HCT116 (cell line): ENCODE measurements around the gene SYCP2.
"Not testable (repeated sequence)": the region's sequence is repeated elsewhere in the genome, so short reads cannot be mapped to it uniquely, and the experiment has no call there.

Experiments
- ATF3 ChIP-seq: IDR thresholded peaks from 2 replicates; pipeline ENCODE4 v1.6.1; 2012
- CBX3 ChIP-seq: IDR thresholded peaks from 2 replicates; pipeline ENCODE4 v1.6.1; 2012; ENCODE audit warnings: low read depth
- EZH2 ChIP-seq: fragments of 200-600 bp; sonication (generic); IDR thresholded peaks from 2 replicates; pipeline ENCODE4 v1.6.1; 2017; ENCODE audit warnings: antibody characterized with exemption, mixed run types
- FOSL1 ChIP-seq: IDR thresholded peaks from 2 replicates; pipeline ENCODE4 v1.6.1; 2012; ENCODE audit warnings: low read depth
- JUND ChIP-seq: IDR thresholded peaks from 2 replicates; pipeline ENCODE4 v1.6.1; 2012
- POLR2A ChIP-seq: IDR thresholded peaks from 2 replicates; pipeline ENCODE4 v1.7.0; 2011; ENCODE audit warnings: borderline replicate concordance; ENCODE audit not compliant: insufficient read depth, insufficient read length; ENCODE audit errors: extremely low read depth
- POLR2AphosphoS5 ChIP-seq: IDR thresholded peaks from 2 replicates; pipeline ENCODE4 v1.6.1; 2011; ENCODE audit warnings: mild to moderate bottlenecking, low read depth, low read length, moderate library complexity
- SP1 ChIP-seq: IDR thresholded peaks from 2 replicates; pipeline ENCODE4 v1.6.1; 2012; ENCODE audit warnings: low read depth
- YY1 ChIP-seq: IDR thresholded peaks from 2 replicates; pipeline ENCODE4 v1.6.1; 2011; ENCODE audit warnings: low read length, low read depth, moderate library complexity, mild to moderate bottlenecking; ENCODE audit not compliant: insufficient replicate concordance; ENCODE audit errors: extremely low read depth
- TF ChIP-seq, protein P1 (sequence below), 3 experiments: fragments of 200-600 bp in 1 of 3; sonication (generic) in 1 of 3; IDR thresholded peaks in 2 of 3; conservative IDR thresholded peaks in 1 of 3; 2 replicates each; pipeline ENCODE4 v1.5.1; 2012 to 2017; ENCODE audit warnings: low read depth in 2 of 3, low read length in 2 of 3, antibody characterized with exemption in 1 of 3, borderline replicate concordance in 1 of 3, control low read depth in 1 of 3, mild to moderate bottlenecking in 1 of 3, mixed read lengths in 1 of 3, mixed run types in 1 of 3, moderate library complexity in 1 of 3; ENCODE audit not compliant: insufficient read depth in 1 of 3
- TF ChIP-seq, protein P2 (sequence below): IDR thresholded peaks from 2 replicates; pipeline ENCODE4 v1.6.1; 2012

- TF ChIP-seq, protein P1, sequence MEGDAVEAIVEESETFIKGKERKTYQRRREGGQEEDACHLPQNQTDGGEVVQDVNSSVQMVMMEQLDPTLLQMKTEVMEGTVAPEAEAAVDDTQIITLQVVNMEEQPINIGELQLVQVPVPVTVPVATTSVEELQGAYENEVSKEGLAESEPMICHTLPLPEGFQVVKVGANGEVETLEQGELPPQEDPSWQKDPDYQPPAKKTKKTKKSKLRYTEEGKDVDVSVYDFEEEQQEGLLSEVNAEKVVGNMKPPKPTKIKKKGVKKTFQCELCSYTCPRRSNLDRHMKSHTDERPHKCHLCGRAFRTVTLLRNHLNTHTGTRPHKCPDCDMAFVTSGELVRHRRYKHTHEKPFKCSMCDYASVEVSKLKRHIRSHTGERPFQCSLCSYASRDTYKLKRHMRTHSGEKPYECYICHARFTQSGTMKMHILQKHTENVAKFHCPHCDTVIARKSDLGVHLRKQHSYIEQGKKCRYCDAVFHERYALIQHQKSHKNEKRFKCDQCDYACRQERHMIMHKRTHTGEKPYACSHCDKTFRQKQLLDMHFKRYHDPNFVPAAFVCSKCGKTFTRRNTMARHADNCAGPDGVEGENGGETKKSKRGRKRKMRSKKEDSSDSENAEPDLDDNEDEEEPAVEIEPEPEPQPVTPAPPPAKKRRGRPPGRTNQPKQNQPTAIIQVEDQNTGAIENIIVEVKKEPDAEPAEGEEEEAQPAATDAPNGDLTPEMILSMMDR (IDR thresholded peaks at IDR 0.05 in 2 of 3, conservative IDR thresholded peaks at IDR 0.05 in 1 of 3; ENCODE audit: borderline replicate concordance in 1 of 3, insufficient read depth in 1 of 3, low read depth in 2 of 3, low read length in 2 of 3): not testable (repeated sequence)
- not testable (repeated sequence) for TF ChIP-seq POLR2A, EZH2, YY1, ATF3, JUND, POLR2AphosphoS5, SP1, FOSL1, CBX3
- TF ChIP-seq, protein P2, sequence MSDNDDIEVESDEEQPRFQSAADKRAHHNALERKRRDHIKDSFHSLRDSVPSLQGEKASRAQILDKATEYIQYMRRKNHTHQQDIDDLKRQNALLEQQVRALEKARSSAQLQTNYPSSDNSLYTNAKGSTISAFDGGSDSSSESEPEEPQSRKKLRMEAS: not testable (repeated sequence)
These were observed 76.9 kb downstream of the SYCP2 start for GRCh38 chr20:59856526-59856925.
